Left colon (tissue), 2 donors: Measurements from ENCODE around the gene USH2A. TPM values are rescaled to one million over a fixed set of nuclear protein-coding genes. Genes with fewer than 3 reads are reported as not detected.

Experiments
- ATAC-seq: fragments of 200-7000 bp; cut with Tn5 transposase; one replicate; pipeline ENCODE4 v1.9.1; 2020; ENCODE audit warnings: mild to moderate bottlenecking, moderate library complexity
- DNase-seq, 2 donors: peaks; one replicate each; pipeline ENCODE4 v3.0.0-alpha.2; 2020
- intact Hi-C, 2 donors: fragments of 100-400 bp; cut with DNase I in 1 of 2; cut with micrococcal nuclease in 1 of 2; formaldehyde crosslinking; loops; one replicate each; pipeline versions ENCODE4 v1.11.2 to v1.14.0; 2022; cut with DNase I, micrococcal nuclease
- total RNA-seq, 2 donors: library from RNA; stranded (reverse); fragmentation: NEBNext Ultra II Directional; extraction: Animal tissue kit (Norgen Biotek cat#: 25700); gene quantifications; one replicate each; pipeline ENCODE4 v1.2.1, GENCODE V29; 2021
- donor health status: DM: no; HTN: no; CAD: no.
- donor health status: DM: yes; HTN: yes; CAD: no.

USH2A gene
- total RNA-seq, 2 donors from 2014 or later = under 0.01 to 0.03 TPM

DNA sequence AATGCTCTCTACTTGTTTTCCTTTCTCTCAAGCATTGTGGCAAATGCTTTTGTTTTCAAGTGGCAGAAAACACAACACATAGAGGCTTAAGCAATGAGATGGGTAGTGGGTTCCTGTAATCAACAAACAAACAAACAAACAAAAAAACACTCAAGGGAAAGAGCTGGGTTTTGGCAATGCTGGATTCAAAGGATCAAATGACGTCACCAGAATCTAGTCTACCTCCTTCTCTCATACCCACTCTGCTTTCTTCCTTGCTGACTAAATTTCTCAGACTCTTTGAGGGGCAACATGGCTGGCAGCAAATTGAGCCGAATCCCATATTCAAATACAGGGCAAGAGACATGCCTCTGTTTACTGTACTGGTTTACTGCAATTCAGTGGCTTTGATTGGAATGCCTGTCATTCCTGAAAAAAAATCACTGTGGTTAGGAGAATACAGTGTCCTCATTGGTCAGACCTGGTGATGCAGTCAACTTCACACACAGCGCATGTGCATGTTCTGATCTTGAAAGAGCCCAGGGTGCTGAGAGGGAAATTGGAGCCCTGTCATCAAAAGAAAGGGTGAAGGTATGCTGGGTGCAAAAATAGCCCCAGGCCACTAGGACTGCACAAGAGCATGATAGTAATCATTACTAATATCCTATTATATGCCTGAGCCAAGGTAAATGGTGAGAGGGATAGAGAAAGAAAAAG, 500.0 kb downstream of the USH2A start:
- intact Hi-C loops = no loop called here
- ATAC-seq = no peak
- DNase-seq = no peak

- ATAC-seq (no peak), DNase-seq (no peak)
- intact Hi-C loops = no loop called here
Observed at GRCh38 chr1:215911406-215911968, 511.8 kb downstream of the USH2A start.

- no peak for ATAC-seq
- no peak for DNase-seq
- intact Hi-C loops = no loop called here
Observed at GRCh38 chr1:215905493-215906115, 517.6 kb downstream of the USH2A start.

DNA sequence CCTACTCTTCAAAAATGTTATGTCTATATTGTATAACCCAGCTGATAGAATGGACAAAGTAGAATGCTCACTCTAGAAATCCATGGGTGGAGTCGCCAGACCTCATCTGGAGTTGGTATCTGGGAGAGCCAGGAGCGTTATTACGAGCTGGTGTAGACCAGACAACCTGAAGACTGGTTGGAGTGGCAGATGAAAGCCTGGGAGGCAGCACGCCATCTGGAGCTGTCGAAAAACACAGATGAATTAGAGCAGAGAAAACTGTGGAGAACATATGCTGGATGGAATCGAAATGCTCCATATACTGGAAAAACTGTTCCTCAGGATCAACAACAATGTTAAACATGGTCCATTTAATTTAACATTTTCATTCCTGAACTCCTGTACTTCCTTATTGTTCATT, 522.6 kb downstream of the USH2A start:
- intact Hi-C loops = no loop called here
- DNase-seq (no peak), ATAC-seq (no peak)

DNA sequence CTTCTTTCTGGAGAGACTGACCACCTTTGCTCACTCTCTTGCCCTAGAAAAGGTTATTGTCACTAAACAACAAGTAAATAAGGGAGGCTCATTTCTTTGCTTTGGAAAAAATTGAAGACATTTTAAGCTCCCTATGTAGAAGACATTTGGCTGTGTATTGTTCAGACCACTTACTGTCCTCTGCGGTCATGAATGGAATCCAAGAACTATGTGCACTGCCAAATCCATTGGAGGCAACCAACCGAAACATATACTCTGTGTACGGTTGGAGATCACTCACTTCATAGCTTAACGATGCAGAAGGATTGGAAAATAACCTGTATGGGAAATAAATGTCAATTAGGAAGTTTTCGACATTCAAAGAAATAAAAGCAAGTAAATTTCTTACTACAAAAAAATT, 523.3 kb downstream of the USH2A start:
- intact Hi-C loops = no loop called here
- DNase-seq = no peak
- ATAC-seq = no peak

DNA sequence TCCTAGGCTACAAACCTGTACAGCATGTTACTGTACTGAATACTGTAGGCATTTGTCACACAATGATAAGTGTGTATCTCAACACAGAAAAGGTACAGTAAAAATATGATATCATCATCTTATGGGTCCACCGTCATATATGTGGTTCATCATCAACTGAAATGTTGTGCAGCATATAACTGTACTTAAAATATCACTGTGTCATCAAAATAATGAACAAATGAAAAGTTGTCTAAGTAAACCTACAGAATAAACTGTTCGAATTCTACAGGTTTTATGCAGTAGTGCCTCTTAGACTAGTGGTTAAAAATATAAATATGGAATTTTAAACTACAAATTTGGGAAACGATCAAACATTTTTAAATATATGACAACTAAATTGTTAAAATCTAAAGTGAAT, 527.4 kb downstream of the USH2A start:
- intact Hi-C loops = no loop called here
- no peak for DNase-seq
- no peak for ATAC-seq

DNA sequence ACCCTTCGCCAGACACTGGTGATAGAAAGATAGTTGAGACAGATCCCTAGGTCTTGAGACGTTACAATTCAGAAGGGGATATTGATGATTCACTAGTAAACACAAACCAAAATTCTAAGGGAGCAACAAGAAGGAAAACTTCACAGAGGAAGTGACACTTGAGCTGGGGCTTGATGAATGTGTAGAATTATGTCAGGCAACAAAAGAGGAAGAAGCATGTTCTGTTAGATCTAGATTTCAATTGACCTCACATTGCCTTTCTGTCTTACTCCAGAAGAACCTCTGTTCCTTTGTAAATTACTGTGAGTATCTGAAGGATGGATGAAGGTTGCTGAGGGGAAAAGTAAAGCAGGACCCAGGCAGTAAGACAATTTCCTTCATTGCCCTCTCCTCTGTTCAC, 528.0 kb downstream of the USH2A start:
- DNase-seq = no peak
- intact Hi-C loops = no loop called here
- no peak for ATAC-seq

GRCh38 chr1:215894617-215895016, 528.6 kb downstream of the USH2A start:
- ATAC-seq = no peak
- intact Hi-C loops = no loop called here
- no peak for DNase-seq

DNA sequence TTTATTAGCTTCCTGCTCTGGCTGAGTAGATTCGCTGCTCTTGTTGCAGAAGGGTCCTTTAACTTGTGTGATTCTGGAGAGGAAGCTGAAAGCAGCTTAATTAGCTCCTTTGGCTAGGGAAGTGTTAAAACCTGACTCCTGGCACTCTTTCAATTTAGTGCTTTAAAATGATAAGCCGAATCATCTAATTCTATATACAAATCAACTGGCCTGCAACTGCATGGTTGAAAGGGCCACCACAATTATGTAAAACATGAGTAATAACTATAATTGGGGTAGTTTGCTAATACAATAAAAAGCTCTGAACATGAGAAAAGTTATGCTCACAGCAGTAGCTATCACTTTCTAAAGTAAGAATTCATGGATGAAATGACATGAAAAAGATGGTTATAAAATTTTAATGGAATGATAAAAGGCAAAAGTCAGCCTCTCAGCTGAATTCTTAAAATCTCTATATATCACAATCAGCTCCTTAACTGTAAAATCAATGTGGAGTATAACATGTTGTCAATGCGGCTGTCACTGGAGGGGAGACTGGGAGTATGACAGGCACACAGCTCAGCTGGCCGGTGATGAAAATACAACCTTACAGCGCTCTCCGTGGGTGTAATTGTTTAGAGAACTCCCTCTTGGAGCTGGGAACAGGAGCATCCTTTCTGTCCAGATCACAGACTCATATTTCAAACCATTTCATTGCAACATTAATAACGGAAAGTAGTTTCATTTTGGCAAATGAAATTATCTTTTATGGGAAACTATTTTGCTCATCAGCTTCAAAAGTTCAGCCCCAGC, 531.8 kb downstream of the USH2A start:
- DNase-seq (no peak), ATAC-seq (no peak)
- intact Hi-C loops = no loop called here

DNA sequence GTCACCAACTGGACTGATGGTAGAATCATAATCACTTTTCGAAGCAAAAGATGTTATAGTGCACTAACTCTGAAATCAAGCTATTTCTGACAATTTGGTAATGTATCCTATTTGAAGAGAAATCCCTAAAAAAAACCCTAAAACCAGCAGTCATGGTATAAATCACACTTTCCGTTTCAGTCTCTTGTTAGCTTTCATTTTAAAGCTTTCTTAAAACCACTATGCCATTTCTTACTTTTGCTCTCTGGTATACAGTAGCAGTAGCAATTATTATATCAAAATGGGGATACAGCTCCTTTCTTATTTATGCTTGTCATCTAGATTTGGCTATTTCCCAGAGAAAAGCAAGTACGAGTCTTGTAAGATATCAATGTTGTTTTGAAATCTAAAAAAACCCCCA, 532.8 kb downstream of the USH2A start:
- no peak for DNase-seq
- intact Hi-C loops = no loop called here
- no peak for ATAC-seq

GRCh38 chr1:215889871-215890270, 533.4 kb downstream of the USH2A start:
- ATAC-seq = no peak
- no peak for DNase-seq
- intact Hi-C loops = no loop called here

GRCh38 chr1:215888159-215888558, 535.1 kb downstream of the USH2A start:
- ATAC-seq (no peak), DNase-seq (no peak)
- intact Hi-C loops = no loop called here

GRCh38 chr1:215887627-215888026, 535.6 kb downstream of the USH2A start:
- no peak for DNase-seq
- ATAC-seq = no peak
- intact Hi-C loops = no loop called here

DNA sequence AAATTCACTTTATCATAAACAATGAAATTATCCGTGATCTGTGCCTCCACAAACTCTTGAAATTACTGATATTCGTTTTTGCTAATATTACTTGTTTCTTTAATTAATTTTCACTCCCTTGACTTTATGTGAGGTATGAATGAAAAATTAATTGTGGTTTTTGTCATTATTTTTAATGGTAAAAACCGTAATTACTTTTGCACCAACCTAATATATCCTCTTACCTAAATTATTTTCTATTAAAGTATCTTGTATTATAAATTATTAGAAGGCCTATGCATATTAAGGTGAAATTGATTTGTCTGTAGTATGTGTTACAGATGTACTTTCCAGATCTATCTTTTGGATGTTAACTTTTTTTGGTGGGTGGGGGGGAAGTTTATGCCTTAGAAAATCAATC, 540.2 kb downstream of the USH2A start:
- intact Hi-C loops = no loop called here
- DNase-seq (no peak), ATAC-seq (no peak)

DNA sequence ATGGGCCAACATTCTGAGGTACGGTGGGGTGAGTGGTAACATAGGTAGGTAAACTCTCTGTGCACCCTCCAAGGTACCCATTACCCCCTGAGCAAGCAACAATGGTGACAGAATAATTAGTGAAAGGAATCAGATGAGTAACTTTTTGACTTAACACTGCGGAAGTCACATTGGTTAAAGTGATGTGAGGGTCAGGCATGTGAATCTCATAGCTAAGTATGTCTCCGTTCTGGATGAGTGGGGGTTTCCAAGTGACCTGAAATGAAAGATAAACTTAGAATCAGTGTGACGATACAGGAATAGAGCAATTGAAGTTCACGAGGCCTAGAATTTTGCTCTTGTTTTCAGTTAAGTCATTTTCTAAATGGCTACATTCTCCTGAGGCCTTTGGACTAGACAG, 544.4 kb downstream of the USH2A start:
- ATAC-seq (no peak), DNase-seq (no peak)
- intact Hi-C loops = no loop called here

DNA sequence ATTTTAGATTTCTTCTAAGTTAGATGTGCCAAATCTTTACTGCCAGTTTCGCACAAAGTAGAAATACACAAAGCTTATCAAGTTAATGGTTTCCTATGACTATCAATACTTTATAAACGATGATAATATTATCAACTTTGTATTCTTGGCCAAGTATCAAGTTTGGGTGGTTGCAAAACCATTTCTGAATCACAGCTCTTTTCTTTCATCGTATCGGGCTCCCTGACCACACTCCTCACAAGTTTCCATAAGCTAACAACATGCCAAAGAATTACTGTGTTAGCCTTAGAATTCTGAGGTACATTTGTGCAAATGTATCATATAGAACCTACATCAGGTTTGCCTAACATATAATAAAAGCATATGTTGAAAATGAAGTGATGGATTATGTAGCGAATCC, 545.1 kb downstream of the USH2A start:
- ATAC-seq (no peak), DNase-seq (no peak)
- intact Hi-C loops = no loop called here

DNA sequence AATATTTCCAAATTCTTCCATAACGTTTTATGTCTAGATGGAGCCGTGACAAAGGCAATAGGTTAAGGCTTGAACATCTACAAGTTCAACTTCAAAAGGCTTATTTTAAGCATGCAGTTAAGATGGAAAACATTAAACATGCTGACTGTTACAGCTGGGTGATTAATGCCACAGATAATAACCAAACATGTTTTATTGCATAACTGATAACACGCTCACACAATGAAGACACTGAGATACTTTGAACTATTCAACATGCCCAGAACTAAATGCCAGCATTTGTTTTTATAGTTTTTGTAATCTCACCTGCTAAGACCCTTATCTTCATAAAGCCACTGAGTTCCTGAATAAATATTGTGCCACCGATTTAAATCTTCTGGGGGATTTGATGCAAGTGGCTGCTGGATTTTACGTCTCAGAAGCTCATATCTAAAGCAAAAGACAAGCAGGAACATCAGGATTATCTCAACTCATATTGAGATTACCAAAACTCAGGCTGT, 545.7 kb downstream of the USH2A start:
- DNase-seq (no peak), ATAC-seq (no peak)
- intact Hi-C loops = no loop called here

DNA sequence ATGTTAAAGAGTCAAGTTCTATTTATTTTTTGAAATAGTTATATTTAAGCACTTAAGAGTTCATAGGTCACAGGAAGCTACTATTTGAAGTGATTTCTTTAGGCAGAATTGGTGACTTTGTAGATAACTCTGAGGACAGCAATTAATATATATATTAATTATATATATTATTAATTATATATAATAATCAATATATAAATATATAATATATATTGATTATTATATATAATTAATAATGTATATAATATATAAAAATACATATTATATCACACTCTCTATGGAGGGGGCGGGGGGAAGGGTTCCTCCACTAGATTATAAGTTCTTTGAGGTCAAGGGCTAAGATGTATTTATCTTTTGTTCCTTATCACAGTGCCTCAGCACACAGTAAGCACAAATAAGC, 547.5 kb downstream of the USH2A start:
- intact Hi-C loops = no loop called here

DNA sequence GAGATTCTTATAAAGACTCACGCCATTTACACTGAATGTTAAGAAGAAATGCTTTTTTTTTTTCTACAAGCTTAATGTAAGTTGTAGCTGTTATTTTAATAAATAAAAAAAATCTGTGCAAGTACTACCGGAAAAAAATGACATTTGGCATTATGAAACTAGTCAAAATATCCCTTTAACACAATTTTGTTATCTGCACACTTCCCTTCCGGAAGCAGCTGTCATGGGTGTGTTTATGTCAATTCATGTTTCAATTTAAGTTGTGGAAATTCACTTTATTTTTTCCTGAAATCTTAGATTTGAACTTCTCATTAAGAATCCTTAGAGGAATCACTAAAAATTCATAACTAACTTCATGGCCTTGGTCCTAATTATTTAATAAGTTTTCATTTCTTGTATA, 548.0 kb downstream of the USH2A start:
- intact Hi-C loops = no loop called here
- DNase-seq (no peak), ATAC-seq (no peak)

More for the DNA sequence above, 547.5 kb downstream of the USH2A start:
- ATAC-seq (no peak), DNase-seq (no peak)

DNA sequence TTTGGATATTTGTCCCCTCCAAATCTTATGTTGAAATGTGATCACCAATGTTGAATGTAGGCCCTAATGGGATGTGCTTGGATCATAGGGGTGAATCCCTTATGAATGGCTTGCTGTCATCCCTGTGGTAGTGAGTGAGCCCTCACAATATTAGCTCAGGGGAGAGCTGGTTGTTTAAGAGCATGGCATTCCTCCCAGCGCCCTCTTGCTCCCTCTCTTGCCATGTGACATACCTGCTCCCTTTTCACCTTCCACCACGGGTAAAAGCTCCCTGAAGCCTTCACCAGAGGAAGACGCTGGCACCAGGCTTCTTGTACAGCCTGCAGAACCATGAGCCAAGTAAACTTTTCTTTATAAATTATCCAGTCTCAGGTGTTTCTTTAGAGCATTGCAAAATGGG, 550.6 kb downstream of the USH2A start:
- intact Hi-C loops = no loop called here
- no peak for DNase-seq
- ATAC-seq = no peak
